Endodermal cell (in vitro differentiated cells): ENCODE measurements around the gene DGCR2. TPM values are rescaled to one million over a fixed set of nuclear protein-coding genes. Genes with fewer than 3 reads are reported as not detected.

Experiments used
- DNase-seq: peaks from one replicate; pipeline ENCODE4 v3.0.0-alpha.2; 2017
- H3K27ac ChIP-seq: 2 replicates; pipeline ENCODE4 v1.5.1; 2013; ENCODE audit warnings: mild to moderate bottlenecking, low read depth, low read length, moderate library complexity
- H3K27me3 ChIP-seq: 2 replicates; pipeline ENCODE4 v1.6.1; 2013; ENCODE audit warnings: mild to moderate bottlenecking, low read length, moderate library complexity; ENCODE audit not compliant: insufficient read depth, control insufficient read depth, poor library complexity, severe bottlenecking
- H3K36me3 ChIP-seq: 2 replicates; pipeline ENCODE4 v1.7.0; 2013; ENCODE audit warnings: mild to moderate bottlenecking, low read length, moderate library complexity; ENCODE audit not compliant: control insufficient read depth, insufficient read depth
- H3K4me1 ChIP-seq: one replicate; pipeline ENCODE4 v1.7.0; 2013; ENCODE audit warnings: low read length; ENCODE audit not compliant: control insufficient read depth, insufficient read depth
- H3K4me3 ChIP-seq: 2 replicates; pipeline ENCODE4 v1.5.1; 2013; ENCODE audit warnings: mild to moderate bottlenecking, low read length, moderate library complexity
- H3K9ac ChIP-seq: 2 replicates; pipeline ENCODE4 v1.6.1; 2013; ENCODE audit warnings: mild to moderate bottlenecking, low read length, moderate library complexity; ENCODE audit not compliant: poor library complexity, severe bottlenecking; ENCODE audit errors: extremely low read depth
- H3K9me3 ChIP-seq: 2 replicates; pipeline ENCODE4 v1.6.1; 2013; ENCODE audit warnings: mild to moderate bottlenecking, low read length, moderate library complexity; ENCODE audit not compliant: control insufficient read depth
- H3K27ac Mint-ChIP-seq: 2 replicates; pipeline ENCODE4 v1.8.0; 2020; ENCODE audit warnings: mixed read lengths
- H3K27me3 Mint-ChIP-seq: 2 replicates; pipeline ENCODE4 v1.8.0; 2021; ENCODE audit warnings: mild to moderate bottlenecking, mixed read lengths; ENCODE audit not compliant: insufficient read depth
- H3K36me3 Mint-ChIP-seq: 2 replicates; pipeline ENCODE4 v1.8.0; 2020; ENCODE audit warnings: low read depth, mixed read lengths
- H3K4me1 Mint-ChIP-seq: 2 replicates; pipeline ENCODE4 v1.8.0; 2020; ENCODE audit warnings: mixed read lengths
- H3K4me3 Mint-ChIP-seq: 2 replicates; pipeline ENCODE4 v1.8.0; 2020; ENCODE audit warnings: mild to moderate bottlenecking, moderate library complexity, mixed read lengths
- H3K9me3 Mint-ChIP-seq: 2 replicates; pipeline ENCODE4 v1.8.0; 2020; ENCODE audit warnings: mild to moderate bottlenecking, mixed read lengths
- CTCF ChIP-seq: fragments of 200-600 bp; sonication (generic); conservative IDR thresholded peaks from 2 replicates; pipeline ENCODE4 v1.5.0; 2021; ENCODE audit warnings: antibody characterized with exemption, mild to moderate bottlenecking
- WGBS, 2 experiments: methylation state at CpG; one replicate each; pipeline versions ENCODE4 v1.1.5 to v1.1.7; 2013; ENCODE audit warnings: missing lambda C conversion rate in 2 of 2, mixed read lengths in 1 of 2; ENCODE audit not compliant: insufficient coverage in 1 of 2, insufficient read length in 1 of 2; 5-methylcytosine and 5-hydroxymethylcytosine counted together
- total RNA-seq, 2 donors: library from RNA; stranded (reverse); fragmentation: NEBNext Ultra II Directional in 1 of 2; extraction: Animal tissue kit (Norgen Biotek cat#: 25700) in 1 of 2; gene quantifications; 2 replicates in 1 of 2; 3 replicates in 1 of 2; pipeline ENCODE4 v1.2.1, GENCODE V29; 2021

DGCR2 gene
- total RNA-seq, 2 donors from 2014 or later = 54.6 to 62.9 TPM

- Mint-ChIP-seq H3K36me3 (peaks cover 69% of the 10 kb centered on the region), H3K27ac (no peak overlapping the region)
- WGBS, 2 experiments = 93 to 99% methylated on average over 12 to 13 of the region's 13 CpGs
Measured at GRCh38 chr22:19056951-19057401, 65.2 kb downstream of the DGCR2 start.

GRCh38 chr22:19055801-19056200, 66.4 kb downstream of the DGCR2 start:
- Mint-ChIP-seq H3K4me3 (no peak overlapping the region), H3K27ac (no peak overlapping the region), H3K9me3 (no peaks in the 10 kb centered on the region), H3K27me3 (no peaks in the 10 kb centered on the region), H3K4me1 (no peaks in the 10 kb centered on the region), H3K36me3 (peaks cover 66% of the 10 kb centered on the region)
- no peaks in the 10 kb centered on the region for H3K9me3 ChIP-seq
- no peak overlapping the region for H3K27ac ChIP-seq
- H3K36me3 ChIP-seq = peaks cover 57% of the 10 kb centered on the region
- no peaks in the 10 kb centered on the region for H3K4me1 ChIP-seq
- no peak overlapping the region for H3K9ac ChIP-seq
- no peaks in the 10 kb centered on the region for H3K27me3 ChIP-seq
- DNase-seq = no peak
- WGBS, 2 experiments = 89 to 95% methylated on average over 5 to 17 of the region's 17 CpGs
- H3K4me3 ChIP-seq = no peak overlapping the region
- TF ChIP-seq CTCF = no peak

More at GRCh38 chr22:19056951-19057401, 65.2 kb downstream of the DGCR2 start:
- H3K4me1 Mint-ChIP-seq = no peaks in the 10 kb centered on the region
- no peaks in the 10 kb centered on the region for H3K4me1 ChIP-seq
- H3K27me3 ChIP-seq = no peaks in the 10 kb centered on the region
- DNase-seq = peak; percentile 29
- peaks cover 60% of the 10 kb centered on the region for H3K36me3 ChIP-seq
- no peaks in the 10 kb centered on the region for H3K27me3 Mint-ChIP-seq
- H3K9me3 ChIP-seq = no peaks in the 10 kb centered on the region
- no peak overlapping the region for H3K4me3 Mint-ChIP-seq
- TF ChIP-seq CTCF = no peak
- no peak overlapping the region for H3K9ac ChIP-seq
- H3K27ac ChIP-seq = no peak overlapping the region
- no peaks in the 10 kb centered on the region for H3K9me3 Mint-ChIP-seq
- H3K4me3 ChIP-seq = no peak overlapping the region

- Mint-ChIP-seq H3K36me3 (peaks cover 66% of the 10 kb centered on the region), H3K4me3 (no peak overlapping the region), H3K9me3 (no peaks in the 10 kb centered on the region), H3K27ac (no peak overlapping the region), H3K4me1 (no peaks in the 10 kb centered on the region), H3K27me3 (no peaks in the 10 kb centered on the region)
- Histone ChIP-seq H3K4me3 (no peak overlapping the region), H3K36me3 (peaks cover 63% of the 10 kb centered on the region), H3K4me1 (no peaks in the 10 kb centered on the region), H3K27me3 (no peaks in the 10 kb centered on the region), H3K27ac (no peak overlapping the region), H3K9me3 (no peaks in the 10 kb centered on the region), H3K9ac (no peak overlapping the region)
- no peak for TF ChIP-seq CTCF
- DNase-seq = no peak
- WGBS, 2 experiments = 93% methylated on average over 4 of the region's 4 CpGs; no CpG with 5 or more reads in 1 of the 2 experiments
Measured at GRCh38 chr22:19052941-19053541, 69.2 kb downstream of the DGCR2 start.
